OCI-LY1 (cell line): ENCODE results near the gene INPPL1.

Source experiments
- H2AFZ ChIP-seq: fragments of 200-600 bp; sonication (generic), shearing (Covaris generic); 2 replicates; pipeline ENCODE4 v1.6.0; 2014; ENCODE audit warnings: antibody characterized with exemption, mild to moderate bottlenecking, low read length
- H3F3A ChIP-seq: fragments of 200-600 bp; sonication (generic), shearing (Covaris generic); 2 replicates; pipeline ENCODE4 v1.6.0; 2014; ENCODE audit warnings: mild to moderate bottlenecking, antibody characterized with exemption, low read length, moderate library complexity; ENCODE audit not compliant: insufficient read depth
- H3K27ac ChIP-seq: fragments of 200-600 bp; sonication (generic); 2 replicates; pipeline ENCODE4 v1.5.1; 2014; ENCODE audit warnings: low read length, mixed run types, mild to moderate bottlenecking, low read depth; ENCODE audit not compliant: poor library complexity, severe bottlenecking
- H3K27me3 ChIP-seq: fragments of 200-600 bp; sonication (generic); 2 replicates; pipeline ENCODE4 v1.6.0; 2014; ENCODE audit warnings: antibody characterized with exemption, mild to moderate bottlenecking, low read length, moderate library complexity; ENCODE audit not compliant: insufficient read depth
- H3K36me3 ChIP-seq: fragments of 200-600 bp; sonication (generic); 2 replicates; pipeline ENCODE4 v1.6.1; 2014; ENCODE audit warnings: mild to moderate bottlenecking, antibody characterized with exemption, low read length, moderate library complexity, mixed read lengths; ENCODE audit not compliant: insufficient read depth
- H3K4me1 ChIP-seq: fragments of 200-600 bp; sonication (generic); 2 replicates; pipeline ENCODE4 v1.5.1; 2014; ENCODE audit warnings: mild to moderate bottlenecking, low read length, moderate library complexity; ENCODE audit not compliant: insufficient read depth, severe bottlenecking
- H3K4me2 ChIP-seq: fragments of 200-600 bp; sonication (generic), shearing (Covaris generic); 2 replicates; pipeline ENCODE4 v1.6.1; 2014; ENCODE audit warnings: low read length
- H3K4me3 ChIP-seq: fragments of 200-600 bp; sonication (generic); 2 replicates; pipeline ENCODE4 v1.5.1; 2014; ENCODE audit warnings: low read length, low read depth, mild to moderate bottlenecking, mixed read lengths; ENCODE audit not compliant: poor library complexity, severe bottlenecking
- H3K79me2 ChIP-seq: fragments of 200-600 bp; shearing (Covaris generic); 2 replicates; pipeline ENCODE4 v1.6.1; 2016; ENCODE audit warnings: mixed run types, low read length, mixed read lengths; ENCODE audit not compliant: insufficient read depth
- H3K9ac ChIP-seq: fragments of 200-600 bp; sonication (generic), shearing (Covaris generic); 2 replicates; pipeline ENCODE4 v1.6.1; 2014; ENCODE audit warnings: mild to moderate bottlenecking, low read length, mixed read lengths
- H3K9me2 ChIP-seq: fragments of 200-600 bp; sonication (generic), shearing (Covaris generic); 2 replicates; pipeline ENCODE4 v1.6.1; 2014; ENCODE audit warnings: low read depth, mild to moderate bottlenecking, low read length, mixed read lengths
- H3K9me3 ChIP-seq: fragments of 200-600 bp; shearing (Covaris generic); 2 replicates; pipeline ENCODE4 v1.6.1; 2014; ENCODE audit warnings: low read length, mixed read lengths
- H4K20me1 ChIP-seq: fragments of 200-600 bp; sonication (generic), shearing (Covaris generic); 2 replicates; pipeline ENCODE4 v1.6.0; 2016; ENCODE audit warnings: mild to moderate bottlenecking, low read length; ENCODE audit not compliant: insufficient read depth
- EZH2 ChIP-seq: fragments of 200-600 bp; sonication (generic), shearing (Covaris generic); IDR thresholded peaks from 2 replicates; pipeline ENCODE4 v1.8.0; 2017; ENCODE audit warnings: borderline replicate concordance, mixed run types, mild to moderate bottlenecking, antibody characterized with exemption, low read length, moderate library complexity, mixed read lengths
- TF ChIP-seq, protein P1 (sequence below): fragments of 200-600 bp; sonication (generic), shearing (Covaris generic); IDR thresholded peaks from 2 replicates; pipeline ENCODE4 v1.5.1; 2017; ENCODE audit warnings: mild to moderate bottlenecking, antibody characterized with exemption, low read length, moderate library complexity, mixed read lengths

INPPL1 gene

DNA sequence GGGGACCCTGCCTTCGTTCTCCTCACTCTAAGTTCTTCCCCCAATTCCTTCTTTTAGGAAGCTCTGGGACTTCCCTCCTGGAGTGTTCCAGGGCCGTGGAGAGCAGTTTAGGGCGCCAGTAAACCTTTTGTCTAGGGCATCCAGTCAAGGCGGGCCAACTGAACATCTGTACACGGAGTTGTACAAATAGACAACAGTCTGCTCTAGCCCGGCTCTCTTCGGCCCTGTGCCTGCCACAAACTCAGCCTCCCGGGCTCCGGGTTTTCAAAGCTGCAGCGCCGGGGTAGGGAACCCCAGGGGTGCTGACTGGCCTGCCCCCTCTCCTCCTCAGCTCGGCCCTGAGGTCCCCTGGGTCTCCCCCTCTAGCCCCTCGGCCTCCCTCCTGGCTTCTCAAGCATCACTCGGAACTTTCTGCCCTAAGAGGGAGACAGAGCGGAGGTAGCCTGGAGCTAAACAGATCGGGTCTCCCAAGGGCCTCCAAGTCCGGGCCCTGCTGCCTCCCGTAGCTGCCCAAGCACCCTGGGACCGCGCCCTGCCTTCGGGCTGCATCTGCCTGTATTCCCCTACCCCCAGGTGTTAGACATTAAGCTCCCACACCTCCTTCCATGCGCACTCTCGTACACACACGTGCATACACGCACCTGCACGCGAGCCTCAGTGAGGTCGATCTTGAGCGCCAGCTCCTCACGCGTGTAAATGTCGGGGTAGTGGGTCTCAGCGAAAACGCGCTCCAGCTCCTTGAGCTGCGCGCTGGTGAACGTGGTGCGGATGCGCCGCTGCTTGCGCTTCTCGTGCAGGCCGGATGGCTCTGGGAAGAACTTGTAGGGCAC is 16.1 kb downstream of the INPPL1 start:
- no peaks in the 10 kb centered on the region for H3K27me3 ChIP-seq
- TF ChIP-seq EZH2: no peak
- TF ChIP-seq, protein P1, sequence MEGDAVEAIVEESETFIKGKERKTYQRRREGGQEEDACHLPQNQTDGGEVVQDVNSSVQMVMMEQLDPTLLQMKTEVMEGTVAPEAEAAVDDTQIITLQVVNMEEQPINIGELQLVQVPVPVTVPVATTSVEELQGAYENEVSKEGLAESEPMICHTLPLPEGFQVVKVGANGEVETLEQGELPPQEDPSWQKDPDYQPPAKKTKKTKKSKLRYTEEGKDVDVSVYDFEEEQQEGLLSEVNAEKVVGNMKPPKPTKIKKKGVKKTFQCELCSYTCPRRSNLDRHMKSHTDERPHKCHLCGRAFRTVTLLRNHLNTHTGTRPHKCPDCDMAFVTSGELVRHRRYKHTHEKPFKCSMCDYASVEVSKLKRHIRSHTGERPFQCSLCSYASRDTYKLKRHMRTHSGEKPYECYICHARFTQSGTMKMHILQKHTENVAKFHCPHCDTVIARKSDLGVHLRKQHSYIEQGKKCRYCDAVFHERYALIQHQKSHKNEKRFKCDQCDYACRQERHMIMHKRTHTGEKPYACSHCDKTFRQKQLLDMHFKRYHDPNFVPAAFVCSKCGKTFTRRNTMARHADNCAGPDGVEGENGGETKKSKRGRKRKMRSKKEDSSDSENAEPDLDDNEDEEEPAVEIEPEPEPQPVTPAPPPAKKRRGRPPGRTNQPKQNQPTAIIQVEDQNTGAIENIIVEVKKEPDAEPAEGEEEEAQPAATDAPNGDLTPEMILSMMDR: no peak
- no peak overlapping the region for H3K4me3 ChIP-seq
- H3K9me3 ChIP-seq: no peaks in the 10 kb centered on the region
- H3K27ac ChIP-seq: no peak overlapping the region
- no peaks in the 10 kb centered on the region for H3K9me2 ChIP-seq
- no peaks in the 10 kb centered on the region for H3K79me2 ChIP-seq
- no peaks in the 10 kb centered on the region for H3F3A ChIP-seq
- H3K4me2 ChIP-seq: no peak overlapping the region
- H3K36me3 ChIP-seq: peaks cover 31% of the 10 kb centered on the region
- no peak overlapping the region for H3K9ac ChIP-seq
- no peak overlapping the region for H2AFZ ChIP-seq
- no peaks in the 10 kb centered on the region for H3K4me1 ChIP-seq
- H4K20me1 ChIP-seq: no peaks in the 10 kb centered on the region

DNA sequence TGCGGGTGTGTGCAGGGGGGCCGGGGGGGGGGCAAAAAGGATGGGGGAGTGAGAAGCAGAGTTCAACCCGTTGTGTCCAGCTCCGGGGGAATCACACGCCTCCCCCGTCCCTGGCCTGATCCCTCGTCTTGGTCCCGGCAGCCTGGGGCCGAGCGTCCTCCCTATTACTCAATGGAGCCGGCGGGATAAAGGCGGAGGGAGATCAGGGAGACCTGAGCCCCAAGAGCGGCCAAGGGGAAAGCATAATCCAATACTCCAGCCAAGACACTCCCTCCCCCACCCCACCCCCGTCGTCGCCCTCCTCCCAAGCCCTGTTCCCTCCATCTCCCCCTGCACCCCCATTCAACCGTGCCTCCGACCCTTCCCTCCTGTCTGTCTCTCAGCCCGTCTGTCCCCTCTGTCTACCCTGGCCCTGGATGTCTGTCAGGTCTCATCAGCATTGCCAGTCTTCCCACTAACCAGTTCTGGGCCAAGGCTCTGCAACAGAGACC is 16.8 kb downstream of the INPPL1 start:
- Histone ChIP-seq H3K79me2 (no peaks in the 10 kb centered on the region), H2AFZ (no peak overlapping the region), H3K4me2 (no peak overlapping the region), H4K20me1 (no peaks in the 10 kb centered on the region), H3K9me3 (no peaks in the 10 kb centered on the region), H3K36me3 (peaks cover 25% of the 10 kb centered on the region), H3K9me2 (no peaks in the 10 kb centered on the region), H3F3A (no peaks in the 10 kb centered on the region), H3K27me3 (no peaks in the 10 kb centered on the region), H3K4me1 (no peaks in the 10 kb centered on the region), H3K27ac (no peak overlapping the region), H3K9ac (no peak overlapping the region), H3K4me3 (no peak overlapping the region)
- TF ChIP-seq, protein P1: no peak
- TF ChIP-seq EZH2: no peak

DNA sequence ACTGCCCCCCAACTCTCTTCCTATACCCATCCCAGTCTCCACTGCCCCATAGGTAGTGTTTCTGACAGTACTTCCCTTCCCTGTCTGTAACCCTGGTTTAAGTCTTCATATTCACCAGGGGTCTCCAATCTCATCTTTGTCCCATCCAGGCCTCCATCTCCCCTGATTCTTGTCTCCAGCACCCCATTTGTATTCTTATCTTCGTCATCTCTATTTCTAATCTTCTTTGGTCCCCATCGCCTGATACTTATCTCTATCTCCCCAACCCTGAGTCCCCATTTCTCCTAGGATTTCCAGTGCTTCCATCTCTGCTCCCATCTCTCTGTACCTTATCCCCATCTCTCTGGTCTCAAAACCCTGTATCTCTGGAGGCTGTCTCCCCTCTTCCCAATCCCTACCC is 17.6 kb downstream of the INPPL1 start:
- Histone ChIP-seq H3K9ac (no peak overlapping the region), H2AFZ (no peak overlapping the region), H3K79me2 (no peaks in the 10 kb centered on the region), H3K9me3 (no peaks in the 10 kb centered on the region), H4K20me1 (no peaks in the 10 kb centered on the region), H3K9me2 (no peaks in the 10 kb centered on the region), H3K27ac (no peak overlapping the region), H3F3A (no peaks in the 10 kb centered on the region), H3K4me2 (no peak overlapping the region), H3K27me3 (no peaks in the 10 kb centered on the region), H3K4me3 (no peak overlapping the region), H3K36me3 (peaks cover 17% of the 10 kb centered on the region), H3K4me1 (no peaks in the 10 kb centered on the region)
- no peak for TF ChIP-seq EZH2
- TF ChIP-seq, protein P1: no peak
